ENCODE results near the gene ING4. TPM values are rescaled to one million over a fixed set of nuclear protein-coding genes. Genes with fewer than 3 reads are reported as not detected.

ING4 gene
- total RNA-seq, 3 donors from 2014 or later (not counting 1 experiment from before 2014, with no cell fraction given) = 29.9 to 40.9 (median 30.2) TPM

GRCh38 chr12:6666211-6666610 is 3.3 kb upstream of the ING4 start:
- Mint-ChIP-seq H3K4me3 (no peak overlapping the region), H3K36me3 (peaks cover 17% of the 10 kb centered on the region), H3K27me3 (ENCODE audit: low read depth in 2 of 2) (no peaks in the 10 kb centered on the region), H3K27ac (peak overlapping the region in 1 of 2 donors; percentile 36), H3K4me1 (peaks cover 27 to 29% of the 10 kb centered on the region in 2 donors), H3K9me3 (no peaks in the 10 kb centered on the region)
- intact Hi-C loops (cut with micrococcal nuclease) = no loop called here
- Histone ChIP-seq H3K4me3 (ENCODE audit: low read length) (no peak overlapping the region), H3K36me3 (ENCODE audit: control insufficient read depth, insufficient read depth, low read length) (peaks cover 44% of the 10 kb centered on the region), H3K27ac (ENCODE audit: low read length) (no peak overlapping the region), H3K9me3 (ENCODE audit: control insufficient read depth, insufficient read depth, low read length) (no peaks in the 10 kb centered on the region), H3K27me3 (ENCODE audit: control insufficient read depth, insufficient read depth, low read length) (no peaks in the 10 kb centered on the region), H3K4me1 (ENCODE audit: control insufficient read depth, insufficient read depth, low read length) (peaks cover 9% of the 10 kb centered on the region)
- TF ChIP-seq CTCF (IDR thresholded peaks at IDR 0.05) = no peak
- DNase-seq = no peak
- WGBS (ENCODE audit: insufficient coverage) = 94% methylated on average over 2 of the region's 2 CpGs
- no peak for ATAC-seq

- Histone ChIP-seq H3K4me3 (ENCODE audit: low read length) (no peak overlapping the region), H3K9me3 (ENCODE audit: control insufficient read depth, insufficient read depth, low read length) (no peaks in the 10 kb centered on the region), H3K27me3 (ENCODE audit: control insufficient read depth, insufficient read depth, low read length) (no peaks in the 10 kb centered on the region), H3K4me1 (ENCODE audit: control insufficient read depth, insufficient read depth, low read length) (peaks cover 9% of the 10 kb centered on the region), H3K27ac (ENCODE audit: low read length) (no peak overlapping the region), H3K36me3 (ENCODE audit: control insufficient read depth, insufficient read depth, low read length) (peaks cover 31% of the 10 kb centered on the region)
- ATAC-seq = no peak
- Mint-ChIP-seq H3K4me3 (no peak overlapping the region), H3K36me3 (peaks cover 8% of the 10 kb centered on the region), H3K4me1 (peaks cover 27 to 29% of the 10 kb centered on the region in 2 donors), H3K27me3 (ENCODE audit: low read depth in 2 of 2) (no peaks in the 10 kb centered on the region), H3K27ac (peak overlapping the region; percentile 93 to 95), H3K9me3 (no peaks in the 10 kb centered on the region)
- no peak for TF ChIP-seq CTCF (IDR thresholded peaks at IDR 0.05)
- no peak for DNase-seq
- 69% methylated on average over 2 of the region's 2 CpGs for WGBS (ENCODE audit: insufficient coverage)
- intact Hi-C loops (cut with micrococcal nuclease) = no loop called here
Measured at GRCh38 chr12:6664902-6665301, 2.0 kb upstream of the ING4 start.

- ATAC-seq (peak; percentile 47 to 63 (median 53)), DNase-seq (no peak)
- intact Hi-C loops (cut with micrococcal nuclease) = loop anchor here (2.0 kb wide), 2 partner anchors 28 to 60 kb away; partner anchors contain the start of gene LPAR5
- Histone ChIP-seq H3K27me3 (ENCODE audit: control insufficient read depth, insufficient read depth, low read length) (no peaks in the 10 kb centered on the region), H3K9me3 (ENCODE audit: control insufficient read depth, insufficient read depth, low read length) (no peaks in the 10 kb centered on the region), H3K4me1 (ENCODE audit: control insufficient read depth, insufficient read depth, low read length) (peaks cover 9% of the 10 kb centered on the region), H3K4me3 (ENCODE audit: low read length) (peak overlapping the region; percentile 61), H3K36me3 (ENCODE audit: control insufficient read depth, insufficient read depth, low read length) (peaks cover 17% of the 10 kb centered on the region), H3K27ac (ENCODE audit: low read length) (peak overlapping the region; percentile 68)
- TF ChIP-seq CTCF (IDR thresholded peaks at IDR 0.05) = no peak
- WGBS (ENCODE audit: insufficient coverage) = 0% methylated on average over 9 of the region's 10 CpGs
- peaks cover 27 to 38% of the 10 kb centered on the region in 2 donors for H3K4me1 Mint-ChIP-seq
- peak overlapping the region; percentile 93 to 95 for H3K27ac Mint-ChIP-seq
- H3K36me3 Mint-ChIP-seq = peaks cover under 1% of the 10 kb centered on the region
- no peaks in the 10 kb centered on the region for H3K9me3 Mint-ChIP-seq
- H3K4me3 Mint-ChIP-seq = peak overlapping the region; percentile 96
- H3K27me3 Mint-ChIP-seq (ENCODE audit: low read depth in 2 of 2) = no peaks in the 10 kb centered on the region
Measured at GRCh38 chr12:6662602-6662905, 365 bp downstream of the ING4 start.

GRCh38 chr12:6653987-6654386 is 8.9 kb downstream of the ING4 start:
- Histone ChIP-seq H3K9me3 (ENCODE audit: control insufficient read depth, insufficient read depth, low read length) (no peaks in the 10 kb centered on the region), H3K36me3 (ENCODE audit: control insufficient read depth, insufficient read depth, low read length) (peaks cover 56% of the 10 kb centered on the region), H3K4me3 (ENCODE audit: low read length) (no peak overlapping the region), H3K27me3 (ENCODE audit: control insufficient read depth, insufficient read depth, low read length) (no peaks in the 10 kb centered on the region), H3K4me1 (ENCODE audit: control insufficient read depth, insufficient read depth, low read length) (no peaks in the 10 kb centered on the region), H3K27ac (ENCODE audit: low read length) (no peak overlapping the region)
- intact Hi-C loops (cut with micrococcal nuclease) = no loop called here
- H3K27me3 Mint-ChIP-seq (ENCODE audit: low read depth in 2 of 2) = no peaks in the 10 kb centered on the region
- peaks cover 0 to 7% of the 10 kb centered on the region in 2 donors for H3K4me1 Mint-ChIP-seq
- no peaks in the 10 kb centered on the region for H3K9me3 Mint-ChIP-seq
- TF ChIP-seq CTCF (IDR thresholded peaks at IDR 0.05) = no peak
- no peak for DNase-seq
- no peak overlapping the region for H3K4me3 Mint-ChIP-seq
- peaks cover 16% of the 10 kb centered on the region for H3K36me3 Mint-ChIP-seq
- ATAC-seq = no peak
- 94% methylated on average over 5 of the region's 5 CpGs for WGBS (ENCODE audit: insufficient coverage)
- H3K27ac Mint-ChIP-seq = no peak overlapping the region

All from natural killer cell (primary cell).